ENCODE data around the gene ERCC1. TPM values are rescaled to one million over a fixed set of nuclear protein-coding genes. Genes with fewer than 3 reads are reported as not detected.

The ERCC1 gene
- total RNA-seq, 1 experiment from 2014 or later: 62.4 TPM

- Histone ChIP-seq H3K23me2 (ENCODE audit: insufficient read length, low read depth, low read length, poor library complexity, severe bottlenecking) (peaks cover 10% of the 10 kb centered on the region), H3K79me1 (ENCODE audit: insufficient read depth, low read depth, low read length, poor library complexity, severe bottlenecking) (no peaks in the 10 kb centered on the region), H3K4me2 (ENCODE audit: insufficient read depth, insufficient read length, low read length) (peak overlapping the region; percentile 76), H3K79me2 (ENCODE audit: insufficient read depth, low read length) (no peaks in the 10 kb centered on the region), H3K4me1 (ENCODE audit: insufficient read depth, low read length) (peaks cover 2% of the 10 kb centered on the region; the same call in 1 of the 2 replicates), H3K18ac (ENCODE audit: insufficient read length, low read depth, low read length) (peak overlapping the region; percentile 88), H3K56ac (ENCODE audit: insufficient read length, low read depth, low read length) (no peak overlapping the region), H3K9me3 (ENCODE audit: control insufficient read depth, low read depth, low read length) (no peaks in the 10 kb centered on the region), H3T11ph (ENCODE audit: low read length) (no peak overlapping the region), H4K20me1 (ENCODE audit: control insufficient read depth, insufficient read depth, insufficient read length) (no peaks in the 10 kb centered on the region), H4K8ac (replicated peaks; ENCODE audit: insufficient read length, low read depth, low read length) (no peak overlapping the region), H2AK5ac (ENCODE audit: insufficient read length, low read length) (no peak overlapping the region), H2BK5ac (ENCODE audit: insufficient read length, low read length) (no peak overlapping the region), H3K9ac (ENCODE audit: extremely low read depth, insufficient read length, low read length) (peak overlapping the region; percentile 5), H2AFZ (ENCODE audit: low read length) (no peak overlapping the region), H2BK20ac (ENCODE audit: low read depth, low read length, poor library complexity, severe bottlenecking) (no peak overlapping the region), H3K4ac (ENCODE audit: low read depth, low read length) (no peak overlapping the region; the same call in 1 of the 2 replicates), H3K14ac (ENCODE audit: insufficient read depth, low read length) (peak overlapping the region; percentile 68; the same call in 1 of the 2 replicates), H3K23ac (ENCODE audit: insufficient read length, low read depth, low read length) (no peak overlapping the region), H4K91ac (ENCODE audit: insufficient read length, low read depth, low read length) (no peak overlapping the region), H3K27me3 (ENCODE audit: insufficient read depth, low read length) (no peaks in the 10 kb centered on the region), H2BK12ac (ENCODE audit: insufficient read length, low read depth, low read length) (peak overlapping the region; percentile 3), H4K5ac (ENCODE audit: insufficient read length, low read depth, low read length) (no peak overlapping the region), H3K27ac (ENCODE audit: insufficient read length, low read depth, low read length) (no peak overlapping the region), H2BK15ac (ENCODE audit: low read depth, low read length) (no peak overlapping the region), H2BK120ac (ENCODE audit: low read depth, low read length, poor library complexity, severe bottlenecking) (no peak overlapping the region)
- Mint-ChIP-seq H3K4me3 (peak overlapping the region; percentile 77 to 94), H3K4me1 (peaks cover 26 to 35% of the 10 kb centered on the region in 2 experiments), H3K36me3 (ENCODE audit: insufficient read depth in 1 of 3, low read depth in 3 of 3) (no peaks in the 10 kb centered on the region), H3K9me3 (no peaks in the 10 kb centered on the region; a peak in 1 of 5 replicates), H3K27ac (peak overlapping the region; percentile 44 to 89 (median 54); a peak in 3 of 7 replicates), H3K27me3 (ENCODE audit: low read depth) (peaks cover 4% of the 10 kb centered on the region; the same call in 1 of the 2 replicates)
- peak; percentile 68 for DNase-seq
- WGBS (ENCODE audit: extremely low coverage, insufficient read length, low lambda C conversion rate): no CpG with 5 or more reads among the region's 15 CpGs
- TF ChIP-seq CTCF (conservative IDR thresholded peaks at IDR 0.05): no peak
These were observed 19.2 kb upstream of the ERCC1 start for GRCh38 chr19:45442778-45443461.

Data from H9 (cell line).